HepG2 (cell line): Measurements from ENCODE around the gene CNIH4. TPM values are rescaled to one million over a fixed set of nuclear protein-coding genes. Genes with fewer than 3 reads are reported as not detected.

Experiments used
- ATAC-seq: fragments of 200-7000 bp; cut with Tn5 transposase; 3 replicates; pipeline ENCODE4 v1.9.1; 2020; ENCODE audit warnings: mild to moderate bottlenecking, moderate library complexity
- BruUV-seq: library from RNA; stranded (reverse); fragments of 400-500 nt; replicated peaks from 2 replicates; lab custom pipeline; 2021; lab: Mats Ljungman, UMichigan
- CTCF ChIA-PET: fragments of 300-600 bp; formaldehyde crosslinking; extraction: SDS; loops from one replicate; lab custom pipeline; 2021; ENCODE audit warnings: low total read pairs, inconsistent platforms, low intra/inter-chr PET ratio; lab: Yijun Ruan, JAX
- POLR2A ChIA-PET: fragments of 350-600 bp; sonication (Branson Sonifier 250); formaldehyde crosslinking; loops from one replicate; lab custom pipeline; 2020; ENCODE audit warnings: antibody characterized with exemption, inconsistent platforms; lab: Yijun Ruan, JAX
- DNase-seq: peaks from one replicate; pipeline ENCODE4 v3.0.0-alpha.2; 2015; ENCODE audit warnings: low spot score
- FAIRE-seq: peaks from 3 replicates; lab custom pipeline; 2011; peaks lifted over from hg19 to GRCh38; lab: Jason Lieb, UNC
- H2AFZ ChIP-seq: one replicate; pipeline ENCODE4 v1.6.1; 2011; ENCODE audit warnings: low read length, inconsistent platforms
- H3K27ac ChIP-seq: fragments of 300-600 bp; 3 replicates; pipeline ENCODE4 v1.8.0; 2011; ENCODE audit warnings: mixed run types, mild to moderate bottlenecking, mixed read lengths, low read length, inconsistent platforms; ENCODE audit not compliant: insufficient read depth; ENCODE audit errors: extremely low read length
- H3K27me3 ChIP-seq, 2 experiments: fragments of 200-600 bp in 1 of 2; 2 replicates in 1 of 2; 3 replicates in 1 of 2; pipeline versions ENCODE4 v1.6.0 to v1.8.0; 2011; ENCODE audit warnings: low read length in 2 of 2, mild to moderate bottlenecking in 2 of 2, moderate library complexity in 2 of 2, inconsistent platforms in 1 of 2; ENCODE audit not compliant: insufficient read depth in 2 of 2, control insufficient read depth in 1 of 2
- H3K36me3 ChIP-seq, 2 experiments: fragments of 200-600 bp in 1 of 2; replicated peaks in 1 of 2; 2 replicates in 1 of 2; 3 replicates in 1 of 2; pipeline versions ENCODE4 v1.5.1 to v1.8.0; 2011; ENCODE audit warnings: low read length in 2 of 2, inconsistent platforms in 1 of 2; ENCODE audit not compliant: insufficient read depth in 2 of 2, control insufficient read depth in 1 of 2
- H3K4me1 ChIP-seq: 2 replicates; pipeline ENCODE4 v1.5.1; 2012; ENCODE audit warnings: low read length, inconsistent platforms; ENCODE audit not compliant: insufficient read depth
- H3K4me2 ChIP-seq: 2 replicates; pipeline ENCODE4 v1.6.0; 2011; ENCODE audit warnings: low read depth, low read length, inconsistent platforms
- H3K4me3 ChIP-seq, 3 experiments: fragments of 200-600 bp in 1 of 3; sonication (generic), shearing (Covaris generic) in 1 of 3; replicated peaks in 1 of 3; 2 replicates each; pipeline ENCODE4 v1.5.1; 2011 to 2016; ENCODE audit warnings: low read length in 3 of 3, inconsistent platforms in 2 of 3, low read depth in 2 of 3, mild to moderate bottlenecking in 2 of 3, control low read depth in 1 of 3, mixed read lengths in 1 of 3; ENCODE audit not compliant: insufficient read depth in 1 of 3
- H3K79me2 ChIP-seq: one replicate; pipeline ENCODE4 v1.6.1; 2011; ENCODE audit warnings: low read length, inconsistent platforms; ENCODE audit not compliant: insufficient read depth
- H3K9ac ChIP-seq: 2 replicates; pipeline ENCODE4 v1.6.0; 2011; ENCODE audit warnings: mild to moderate bottlenecking, low read depth, low read length, inconsistent platforms; ENCODE audit not compliant: insufficient read depth
- H3K9me3 ChIP-seq: 2 replicates; pipeline ENCODE4 v1.5.1; 2012; ENCODE audit warnings: mild to moderate bottlenecking, low read length
- H4K20me1 ChIP-seq: 2 replicates; pipeline ENCODE4 v1.6.0; 2011; ENCODE audit warnings: inconsistent platforms, mild to moderate bottlenecking, low read length, moderate library complexity; ENCODE audit not compliant: insufficient read depth
- ATF7-NPFF ChIP-seq: sonication (generic); formaldehyde crosslinking; IDR thresholded peaks from 2 replicates; pipeline ENCODE4 v1.8.1; 2023; ENCODE audit warnings: mild to moderate bottlenecking, low read depth, missing genetic modification reagents, moderate library complexity
- HNF4A ChIP-seq: sonication (generic); formaldehyde crosslinking; IDR thresholded peaks from 2 replicates; pipeline ENCODE4 v1.4.0; 2020; ENCODE audit warnings: missing genetic modification reagents
- NAIF1 ChIP-seq: sonication (generic); formaldehyde crosslinking; IDR thresholded peaks from 2 replicates; pipeline ENCODE4 v1.5.0; 2020; ENCODE audit warnings: mild to moderate bottlenecking, missing genetic modification reagents, borderline replicate concordance
- PITX1 ChIP-seq: sonication (generic); formaldehyde crosslinking; IDR thresholded peaks from 2 replicates; pipeline ENCODE4 v1.5.1; 2020; ENCODE audit warnings: mild to moderate bottlenecking, missing genetic modification reagents
- SP140L ChIP-seq: sonication (generic); formaldehyde crosslinking; IDR thresholded peaks from 2 replicates; pipeline ENCODE4 v1.4.0; 2020; ENCODE audit warnings: missing genetic modification reagents, borderline replicate concordance
- STAG1 ChIP-seq: sonication (generic); formaldehyde crosslinking; IDR thresholded peaks from 2 replicates; pipeline ENCODE4 v1.4.0; 2020; ENCODE audit warnings: missing genetic modification reagents
- TOPORS ChIP-seq: sonication (generic); formaldehyde crosslinking; IDR thresholded peaks from 2 replicates; pipeline ENCODE4 v1.8.0; 2023; ENCODE audit warnings: mild to moderate bottlenecking, missing genetic modification reagents
- ZMYM3 ChIP-seq: sonication (generic); formaldehyde crosslinking; IDR thresholded peaks from 2 replicates; pipeline ENCODE4 v1.5.1; 2020; ENCODE audit warnings: mild to moderate bottlenecking, missing genetic modification reagents
- ZNF576 ChIP-seq: sonication (generic); formaldehyde crosslinking; IDR thresholded peaks from 2 replicates; pipeline ENCODE4 v1.4.0; 2020; ENCODE audit warnings: mild to moderate bottlenecking, missing genetic modification reagents
- ZNF577 ChIP-seq: sonication (generic); formaldehyde crosslinking; IDR thresholded peaks from 2 replicates; pipeline ENCODE4 v1.4.0; 2020; ENCODE audit warnings: mild to moderate bottlenecking, low read depth, missing genetic modification reagents, borderline replicate concordance
- ZNF792 ChIP-seq: IDR thresholded peaks from 2 replicates; pipeline ENCODE4 v1.6.1; 2016
- WGBS: methylation state at CpG from one replicate; pipeline ENCODE4 v1.1.6; 2017; ENCODE audit warnings: low lambda C conversion rate; 5-methylcytosine and 5-hydroxymethylcytosine counted together
- in situ Hi-C: cut with HindIII; loops from 2 replicates; pipeline ENCODE4 v1.10.0; 2017; ENCODE audit warnings: low pct_unique_long_range_greater_than_20kb; ENCODE audit not compliant: extremely low pct_ligation_motif_present
- intact Hi-C: fragments of 100-400 bp; cut with micrococcal nuclease; formaldehyde crosslinking; loops from one replicate; pipeline ENCODE4 v1.10.0; 2022; ENCODE audit not compliant: unreplicated experiment
- polyA plus RNA-seq, 8 experiments: library from polyadenylated mRNA; depleted of rRNA in 3 of 8; stranded (reverse) in 7 of 8; unstranded in 1 of 8; fragments of >200 nt; fragmentation: Illumina TruSeq in 4 of 8; extraction: Trizol in 4 of 8; gene quantifications; 2 replicates each; pipeline versions ENCODE4 v1.2.1 to v1.2.3, GENCODE V29; 2011 to 2016; ENCODE audit warnings: low read depth in 4 of 8, missing spikeins in 1 of 8, mixed read lengths in 1 of 8; ENCODE audit not compliant: insufficient read depth in 1 of 8
- total RNA-seq, 5 experiments: library from RNA; depleted of rRNA; stranded (reverse); fragments of >200 nt; fragmentation: Illumina TruSeq; extraction: Trizol; gene quantifications; 2 replicates each; pipeline ENCODE4 v1.2.3, GENCODE V29; 2016; ENCODE audit warnings: low read depth in 1 of 5
- TF ChIP-seq, protein P1 (sequence below): sonication (generic); formaldehyde crosslinking; IDR thresholded peaks from 2 replicates; pipeline ENCODE4 v1.4.0; 2020; ENCODE audit warnings: missing genetic modification reagents, borderline replicate concordance
- TF ChIP-seq, protein P2 (sequence below): sonication (generic); formaldehyde crosslinking; IDR thresholded peaks from 2 replicates; pipeline ENCODE4 v1.5.0; 2020; ENCODE audit warnings: mild to moderate bottlenecking, missing genetic modification reagents
- TF ChIP-seq, protein P3 (sequence below): sonication (generic); formaldehyde crosslinking; IDR thresholded peaks from 2 replicates; pipeline ENCODE4 v1.5.0; 2020; ENCODE audit warnings: missing genetic modification reagents, mild to moderate bottlenecking, borderline replicate concordance

The CNIH4 gene
- total and polyA plus RNA-seq, 2 of the 13 experiments (the other 11 are each of a cell fraction or from before 2014, with no cell fraction given) = 51.8 to 52.9 TPM

DNA sequence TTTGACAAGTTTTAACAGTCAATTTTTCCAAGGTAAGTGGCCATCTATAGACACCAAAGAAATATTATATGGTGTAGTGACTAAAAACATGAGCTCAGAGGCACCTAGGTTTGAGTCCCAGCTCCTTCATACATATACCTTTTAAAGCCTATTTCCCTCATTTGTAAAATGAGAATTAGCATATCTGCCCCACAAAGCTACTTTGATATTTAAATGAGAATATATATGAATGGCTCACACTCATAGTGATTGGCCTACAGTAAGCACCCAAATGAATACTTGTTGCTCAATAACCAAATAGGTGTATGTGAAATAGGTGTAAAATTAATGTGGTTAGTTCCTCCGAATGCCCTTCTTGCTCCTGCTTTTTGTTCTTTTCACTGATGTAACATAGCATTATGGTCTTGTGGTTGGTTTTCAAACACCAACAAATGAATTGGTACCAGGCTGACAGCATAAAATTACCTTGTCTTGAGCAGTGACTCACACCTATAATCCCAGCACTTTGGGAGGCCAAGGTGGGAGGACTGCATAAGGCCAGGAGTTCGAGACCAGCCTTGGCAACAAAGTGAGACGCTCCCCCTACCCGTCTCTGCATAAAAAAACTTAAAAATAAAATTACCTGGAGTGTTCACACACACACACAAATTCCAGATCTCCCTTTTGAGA is 25.3 kb downstream of the CNIH4 start (continued):
- TF ChIP-seq ZMYM3 (CRISPR knock-in tag) (no peak), ZNF792 (no peak)

DNA sequence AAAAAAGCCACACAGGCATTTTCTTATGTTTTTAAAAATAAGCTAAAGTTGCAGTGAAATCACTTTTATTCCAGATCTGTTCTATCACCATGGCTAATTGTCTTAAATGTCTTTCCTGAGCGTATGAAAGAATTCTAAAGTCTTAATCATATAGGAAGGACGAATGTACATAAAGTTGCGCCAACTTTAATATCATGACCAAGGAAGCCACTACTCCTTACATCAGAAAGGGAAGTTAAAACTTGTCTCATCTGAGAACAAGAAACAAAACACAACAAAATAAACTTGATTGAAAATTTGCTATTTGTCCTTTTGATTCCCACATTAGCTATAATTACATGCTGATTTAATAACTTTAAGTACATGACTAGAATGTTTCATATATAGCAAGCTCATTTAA is 26.5 kb downstream of the CNIH4 start:
- peaks cover 0 to 8% of the 10 kb centered on the region in 2 experiments; a peak in 2 of 5 replicates for H3K36me3 ChIP-seq
- ChIA-PET CTCF (no interaction called here), POLR2A (no interaction called here)
- H4K20me1 ChIP-seq = no peaks in the 10 kb centered on the region
- H3K9ac ChIP-seq = no peak overlapping the region
- H3K27ac ChIP-seq = no peak overlapping the region
- no peak for FAIRE-seq
- no peaks in the 10 kb centered on the region for H3K27me3 ChIP-seq
- ATAC-seq = no peak
- no peaks in the 10 kb centered on the region for H3K9me3 ChIP-seq
- peaks cover 2% of the 10 kb centered on the region; the same call in 1 of the 2 replicates for H3K4me1 ChIP-seq
- in situ Hi-C loops = no loop called here
- no peak overlapping the region for H3K4me2 ChIP-seq
- BruUV-seq = no TSS peak
- intact Hi-C loops = no loop called here
- no peak overlapping the region for H3K4me3 ChIP-seq
- no peak overlapping the region for H2AFZ ChIP-seq
- no peaks in the 10 kb centered on the region for H3K79me2 ChIP-seq
- no peak for DNase-seq
- 96% methylated on average over 3 of the region's 3 CpGs for WGBS
- TF ChIP-seq ZNF576 (CRISPR knock-in tag) = no peak
- TF ChIP-seq, protein P1, sequence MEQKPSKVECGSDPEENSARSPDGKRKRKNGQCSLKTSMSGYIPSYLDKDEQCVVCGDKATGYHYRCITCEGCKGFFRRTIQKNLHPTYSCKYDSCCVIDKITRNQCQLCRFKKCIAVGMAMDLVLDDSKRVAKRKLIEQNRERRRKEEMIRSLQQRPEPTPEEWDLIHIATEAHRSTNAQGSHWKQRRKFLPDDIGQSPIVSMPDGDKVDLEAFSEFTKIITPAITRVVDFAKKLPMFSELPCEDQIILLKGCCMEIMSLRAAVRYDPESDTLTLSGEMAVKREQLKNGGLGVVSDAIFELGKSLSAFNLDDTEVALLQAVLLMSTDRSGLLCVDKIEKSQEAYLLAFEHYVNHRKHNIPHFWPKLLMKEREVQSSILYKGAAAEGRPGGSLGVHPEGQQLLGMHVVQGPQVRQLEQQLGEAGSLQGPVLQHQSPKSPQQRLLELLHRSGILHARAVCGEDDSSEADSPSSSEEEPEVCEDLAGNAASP (CRISPR knock-in tag) = no peak
- TF ChIP-seq, protein P2, sequence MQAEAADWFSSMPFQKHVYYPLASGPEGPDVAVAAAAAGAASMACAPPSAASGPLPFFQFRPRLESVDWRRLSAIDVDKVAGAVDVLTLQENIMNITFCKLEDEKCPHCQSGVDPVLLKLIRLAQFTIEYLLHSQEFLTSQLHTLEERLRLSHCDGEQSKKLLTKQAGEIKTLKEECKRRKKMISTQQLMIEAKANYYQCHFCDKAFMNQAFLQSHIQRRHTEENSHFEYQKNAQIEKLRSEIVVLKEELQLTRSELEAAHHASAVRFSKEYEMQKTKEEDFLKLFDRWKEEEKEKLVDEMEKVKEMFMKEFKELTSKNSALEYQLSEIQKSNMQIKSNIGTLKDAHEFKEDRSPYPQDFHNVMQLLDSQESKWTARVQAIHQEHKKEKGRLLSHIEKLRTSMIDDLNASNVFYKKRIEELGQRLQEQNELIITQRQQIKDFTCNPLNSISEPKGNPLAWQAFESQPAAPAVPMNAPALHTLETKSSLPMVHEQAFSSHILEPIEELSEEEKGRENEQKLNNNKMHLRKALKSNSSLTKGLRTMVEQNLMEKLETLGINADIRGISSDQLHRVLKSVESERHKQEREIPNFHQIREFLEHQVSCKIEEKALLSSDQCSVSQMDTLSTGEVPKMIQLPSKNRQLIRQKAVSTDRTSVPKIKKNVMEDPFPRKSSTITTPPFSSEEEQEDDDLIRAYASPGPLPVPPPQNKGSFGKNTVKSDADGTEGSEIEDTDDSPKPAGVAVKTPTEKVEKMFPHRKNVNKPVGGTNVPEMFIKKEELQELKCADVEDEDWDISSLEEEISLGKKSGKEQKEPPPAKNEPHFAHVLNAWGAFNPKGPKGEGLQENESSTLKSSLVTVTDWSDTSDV = no peak
- no peak for TF ChIP-seq HNF4A (CRISPR knock-in tag)
- no peak for TF ChIP-seq ATF7-NPFF
- TF ChIP-seq STAG1 (CRISPR knock-in tag) = no peak
- TF ChIP-seq NAIF1 (CRISPR knock-in tag) = no peak
- no peak for TF ChIP-seq ZNF577 (CRISPR knock-in tag)
- no peak for TF ChIP-seq PITX1 (CRISPR knock-in tag)
- no peak for TF ChIP-seq TOPORS (CRISPR knock-in tag)
- TF ChIP-seq, protein P3, sequence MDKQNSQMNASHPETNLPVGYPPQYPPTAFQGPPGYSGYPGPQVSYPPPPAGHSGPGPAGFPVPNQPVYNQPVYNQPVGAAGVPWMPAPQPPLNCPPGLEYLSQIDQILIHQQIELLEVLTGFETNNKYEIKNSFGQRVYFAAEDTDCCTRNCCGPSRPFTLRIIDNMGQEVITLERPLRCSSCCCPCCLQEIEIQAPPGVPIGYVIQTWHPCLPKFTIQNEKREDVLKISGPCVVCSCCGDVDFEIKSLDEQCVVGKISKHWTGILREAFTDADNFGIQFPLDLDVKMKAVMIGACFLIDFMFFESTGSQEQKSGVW (CRISPR knock-in tag) = no peak
- no peak for TF ChIP-seq SP140L
